GM23338 (cell line): ENCODE measurements around the gene SIRT4. TPM values are rescaled to one million over a fixed set of nuclear protein-coding genes. Genes with fewer than 3 reads are reported as not detected.

Experiments used
- ATAC-seq: fragments of 200-7000 bp; cut with Tn5 transposase; 3 replicates; pipeline ENCODE4 v1.9.1; 2020
- DNase-seq: peaks from one replicate; pipeline ENCODE4 v3.0.0-alpha.2; 2015; ENCODE audit warnings: low spot score
- H2AFZ ChIP-seq: fragments of 200-600 bp; sonication (generic); 2 replicates; pipeline ENCODE4 v1.8.0; 2016; ENCODE audit warnings: antibody characterized with exemption, mild to moderate bottlenecking, moderate library complexity
- H3F3A ChIP-seq: fragments of 200-600 bp; sonication (generic); replicated peaks from 2 replicates; pipeline ENCODE4 v1.8.0; 2017; ENCODE audit warnings: antibody characterized with exemption, mixed run types, low read depth
- H3K27ac ChIP-seq: fragments of 200-600 bp; sonication (generic); 2 replicates; pipeline ENCODE4 v1.6.1; 2016; ENCODE audit warnings: low read depth
- H3K27me3 ChIP-seq: fragments of 200-600 bp; sonication (generic); 2 replicates; pipeline ENCODE4 v1.8.0; 2016; ENCODE audit warnings: mild to moderate bottlenecking, mixed run types, moderate library complexity; ENCODE audit not compliant: insufficient read depth
- H3K36me3 ChIP-seq: fragments of 200-600 bp; sonication (generic); 2 replicates; pipeline ENCODE4 v1.8.0; 2016; ENCODE audit warnings: mild to moderate bottlenecking; ENCODE audit not compliant: insufficient read depth
- H3K4me1 ChIP-seq: fragments of 200-600 bp; sonication (generic); 2 replicates; pipeline ENCODE4 v1.8.0; 2016; ENCODE audit warnings: mild to moderate bottlenecking, moderate library complexity; ENCODE audit not compliant: insufficient read depth
- H3K4me2 ChIP-seq: fragments of 200-600 bp; sonication (generic); 2 replicates; pipeline ENCODE4 v1.7.1; 2017; ENCODE audit warnings: mixed run types
- H3K4me3 ChIP-seq: fragments of 200-600 bp; sonication (generic); 2 replicates; pipeline ENCODE4 v1.6.1; 2016; ENCODE audit warnings: mixed run types
- H3K79me2 ChIP-seq: fragments of 200-600 bp; sonication (generic); replicated peaks from 2 replicates; pipeline ENCODE4 v1.8.0; 2017; ENCODE audit warnings: mild to moderate bottlenecking; ENCODE audit not compliant: insufficient read depth
- H3K9me2 ChIP-seq: fragments of 200-600 bp; sonication (generic); 2 replicates; pipeline ENCODE4 v1.8.0; 2017; ENCODE audit not compliant: insufficient read depth
- H4K20me1 ChIP-seq: fragments of 200-600 bp; sonication (generic); replicated peaks from 2 replicates; pipeline ENCODE4 v1.8.0; 2017; ENCODE audit warnings: mild to moderate bottlenecking; ENCODE audit not compliant: insufficient read depth
- H3K27ac Mint-ChIP-seq: 2 replicates; pipeline ENCODE4 v1.8.0; 2020; ENCODE audit warnings: inconsistent platforms, mild to moderate bottlenecking, moderate library complexity, mixed read lengths
- H3K27me3 Mint-ChIP-seq: 3 replicates; pipeline ENCODE4 v1.8.0; 2022; ENCODE audit warnings: low read depth, mild to moderate bottlenecking, moderate library complexity, mixed read lengths, inconsistent platforms; ENCODE audit not compliant: insufficient read depth, poor library complexity
- H3K36me3 Mint-ChIP-seq: 3 replicates; pipeline ENCODE4 v1.8.0; 2021; ENCODE audit warnings: low read depth, mild to moderate bottlenecking, inconsistent platforms, moderate library complexity, mixed read lengths
- H3K4me1 Mint-ChIP-seq: 3 replicates; pipeline ENCODE4 v1.8.0; 2020; ENCODE audit warnings: mild to moderate bottlenecking, inconsistent platforms, mixed read lengths
- H3K4me3 Mint-ChIP-seq: 3 replicates; pipeline ENCODE4 v1.8.0; 2021; ENCODE audit warnings: moderate library complexity, mild to moderate bottlenecking, inconsistent platforms, mixed read lengths
- H3K9me3 Mint-ChIP-seq: 3 replicates; pipeline ENCODE4 v1.8.0; 2020; ENCODE audit warnings: moderate library complexity, mild to moderate bottlenecking, inconsistent platforms, mixed read lengths
- CREB1 ChIP-seq: fragments of 250-450 bp; sonication (Bioruptor Pico); IDR thresholded peaks from 2 replicates; pipeline ENCODE4 v1.5.0; 2020; ENCODE audit warnings: low read depth, mild to moderate bottlenecking, moderate library complexity
- EZH2 ChIP-seq: fragments of 200-600 bp; sonication (generic); IDR thresholded peaks from one replicate; pipeline ENCODE4 v1.8.0; 2017; ENCODE audit warnings: antibody characterized with exemption, mild to moderate bottlenecking, low read depth; ENCODE audit not compliant: unreplicated experiment
- EZH2phosphoT487 ChIP-seq: fragments of 200-600 bp; sonication (generic); IDR thresholded peaks from one replicate; pipeline ENCODE4 v1.8.1; 2018; ENCODE audit warnings: antibody characterized with exemption; ENCODE audit not compliant: unreplicated experiment
- JUNB ChIP-seq: IDR thresholded peaks from one replicate; pipeline ENCODE4 v1.6.1; 2016; ENCODE audit warnings: antibody characterized with exemption; ENCODE audit not compliant: unreplicated experiment
- NANOG ChIP-seq: IDR thresholded peaks from 2 replicates; pipeline ENCODE4 v1.6.1; 2016; ENCODE audit warnings: antibody characterized with exemption, borderline replicate concordance
- POLR2AphosphoS5 ChIP-seq: IDR thresholded peaks from 2 replicates; pipeline ENCODE4 v1.6.1; 2016; ENCODE audit warnings: antibody characterized with exemption, low read depth
- STAT1 ChIP-seq: IDR thresholded peaks from one replicate; pipeline ENCODE4 v1.6.1; 2016; ENCODE audit warnings: antibody characterized with exemption; ENCODE audit not compliant: unreplicated experiment
- ZNF114 ChIP-seq: fragments of 250-450 bp; sonication (Bioruptor Pico); IDR thresholded peaks from 2 replicates; pipeline ENCODE4 v1.5.0; 2020; ENCODE audit warnings: mild to moderate bottlenecking, moderate library complexity
- ZNF331 ChIP-seq: fragments of 250-450 bp; sonication (Bioruptor Pico); IDR thresholded peaks from 2 replicates; pipeline ENCODE4 v1.5.0; 2020; ENCODE audit warnings: low read depth, mild to moderate bottlenecking, moderate library complexity
- ZNF462 ChIP-seq: fragments of 250-450 bp; sonication (Bioruptor Pico); IDR thresholded peaks from 2 replicates; pipeline ENCODE4 v1.5.0; 2020; ENCODE audit warnings: mild to moderate bottlenecking, moderate library complexity
- polyA plus RNA-seq: library from polyadenylated mRNA; unstranded; fragments of >200 nt; fragmentation: Nextera tagmentation; extraction: Ambion mirVana; gene quantifications from 2 replicates; pipeline ENCODE4 v1.2.1, GENCODE V29; 2016
- total RNA-seq: library from RNA; depleted of rRNA; stranded (reverse); fragments of >200 nt; shearing (Covaris generic); gene quantifications from 2 replicates; pipeline ENCODE4 v1.2.3, GENCODE V29; 2014
- TF ChIP-seq, protein P1 (sequence below): IDR thresholded peaks from 2 replicates; pipeline ENCODE4 v1.6.1; 2016; ENCODE audit warnings: antibody characterized with exemption
- TF ChIP-seq, protein P2 (sequence below), 2 experiments: fragments of 200-600 bp in 1 of 2; sonication (generic) in 1 of 2; conservative IDR thresholded peaks; 2 replicates each; pipeline versions ENCODE4 v1.5.1 to v1.6.1; 2016 to 2017; ENCODE audit warnings: antibody characterized with exemption in 2 of 2, low read depth in 2 of 2, mild to moderate bottlenecking in 2 of 2, moderate library complexity in 1 of 2
- TF ChIP-seq, protein P3 (sequence below): IDR thresholded peaks from one replicate; pipeline ENCODE4 v1.6.1; 2018; ENCODE audit warnings: antibody characterized with exemption; ENCODE audit not compliant: unreplicated experiment

The SIRT4 gene
- total and polyA plus RNA-seq, 2 experiments from 2014 or later = 2.0 to 3.0 TPM

DNA sequence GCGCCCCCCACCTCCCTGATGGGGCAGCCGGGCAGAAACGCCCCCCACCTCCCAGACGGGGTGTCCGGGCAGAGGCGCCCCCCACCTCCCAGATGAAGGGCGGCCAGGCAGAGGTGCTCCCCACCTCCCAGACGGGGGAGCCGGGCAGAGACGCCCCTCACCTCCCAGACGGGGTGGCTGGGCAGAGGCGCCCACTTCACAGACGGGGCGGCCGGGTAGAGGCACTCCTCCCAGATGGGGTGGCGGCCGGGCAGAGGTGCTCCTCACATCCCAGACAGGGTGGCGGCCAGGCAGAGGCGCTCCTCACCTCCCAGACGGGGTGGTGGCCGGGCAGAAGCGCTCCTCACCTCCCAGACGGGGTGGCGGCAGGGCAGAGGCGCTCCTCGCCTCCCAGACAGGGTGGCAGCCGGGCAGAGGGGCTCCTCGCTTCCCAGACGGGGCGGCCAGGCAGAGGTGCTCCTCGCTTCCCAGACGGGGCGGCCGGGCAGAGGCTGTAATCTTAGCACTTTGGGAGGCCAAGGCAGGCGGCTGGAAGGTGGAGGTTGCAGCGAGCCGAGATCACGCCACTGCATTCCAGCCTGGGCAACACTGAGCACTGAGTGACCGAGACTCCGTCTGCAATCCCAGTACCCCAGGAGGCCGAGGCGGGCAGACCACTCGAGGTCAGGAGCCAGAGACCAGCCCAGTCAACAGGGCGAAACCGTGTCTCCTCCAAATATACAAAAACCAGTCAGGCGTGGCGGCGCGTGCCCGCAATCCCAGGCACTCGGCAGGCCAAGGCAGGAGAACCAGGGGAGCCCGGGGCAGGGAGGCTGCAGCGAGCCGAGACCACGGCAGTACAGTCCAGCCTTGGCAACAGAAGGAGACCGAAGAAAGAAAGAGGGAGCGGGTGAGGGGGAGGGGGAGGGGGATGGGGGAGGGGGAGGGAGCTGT lies 23.7 kb upstream of the SIRT4 start:
- H3K79me2 ChIP-seq = no peaks in the 10 kb centered on the region
- no peak overlapping the region for H3K4me3 Mint-ChIP-seq
- ATAC-seq (no peak), DNase-seq (no peak)
- H3K27me3 ChIP-seq = no peaks in the 10 kb centered on the region
- peaks cover 2% of the 10 kb centered on the region; the same call in 2 of the 3 replicates for H3K4me1 Mint-ChIP-seq
- no peak overlapping the region for H3K4me3 ChIP-seq
- peaks cover 26% of the 10 kb centered on the region for H3K9me3 Mint-ChIP-seq
- no peak overlapping the region for H2AFZ ChIP-seq
- no peaks in the 10 kb centered on the region for H3K4me1 ChIP-seq
- H3F3A ChIP-seq = no peaks in the 10 kb centered on the region
- no peaks in the 10 kb centered on the region for H4K20me1 ChIP-seq
- H3K4me2 ChIP-seq = no peak overlapping the region
- peaks cover 9% of the 10 kb centered on the region for H3K36me3 Mint-ChIP-seq
- H3K27ac ChIP-seq = no peak overlapping the region
- no peaks in the 10 kb centered on the region for H3K36me3 ChIP-seq
- H3K9me2 ChIP-seq = no peaks in the 10 kb centered on the region
- peaks cover 5% of the 10 kb centered on the region for H3K27me3 Mint-ChIP-seq
- H3K27ac Mint-ChIP-seq = no peak overlapping the region
- TF ChIP-seq CREB1 (CRISPR knock-in tag) = no peak
- TF ChIP-seq, protein P1, sequence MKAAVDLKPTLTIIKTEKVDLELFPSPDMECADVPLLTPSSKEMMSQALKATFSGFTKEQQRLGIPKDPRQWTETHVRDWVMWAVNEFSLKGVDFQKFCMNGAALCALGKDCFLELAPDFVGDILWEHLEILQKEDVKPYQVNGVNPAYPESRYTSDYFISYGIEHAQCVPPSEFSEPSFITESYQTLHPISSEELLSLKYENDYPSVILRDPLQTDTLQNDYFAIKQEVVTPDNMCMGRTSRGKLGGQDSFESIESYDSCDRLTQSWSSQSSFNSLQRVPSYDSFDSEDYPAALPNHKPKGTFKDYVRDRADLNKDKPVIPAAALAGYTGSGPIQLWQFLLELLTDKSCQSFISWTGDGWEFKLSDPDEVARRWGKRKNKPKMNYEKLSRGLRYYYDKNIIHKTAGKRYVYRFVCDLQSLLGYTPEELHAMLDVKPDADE = no peak
- no peak for TF ChIP-seq NANOG
- no peak for TF ChIP-seq EZH2phosphoT487
- TF ChIP-seq ZNF114 = no peak
- TF ChIP-seq, protein P2, sequence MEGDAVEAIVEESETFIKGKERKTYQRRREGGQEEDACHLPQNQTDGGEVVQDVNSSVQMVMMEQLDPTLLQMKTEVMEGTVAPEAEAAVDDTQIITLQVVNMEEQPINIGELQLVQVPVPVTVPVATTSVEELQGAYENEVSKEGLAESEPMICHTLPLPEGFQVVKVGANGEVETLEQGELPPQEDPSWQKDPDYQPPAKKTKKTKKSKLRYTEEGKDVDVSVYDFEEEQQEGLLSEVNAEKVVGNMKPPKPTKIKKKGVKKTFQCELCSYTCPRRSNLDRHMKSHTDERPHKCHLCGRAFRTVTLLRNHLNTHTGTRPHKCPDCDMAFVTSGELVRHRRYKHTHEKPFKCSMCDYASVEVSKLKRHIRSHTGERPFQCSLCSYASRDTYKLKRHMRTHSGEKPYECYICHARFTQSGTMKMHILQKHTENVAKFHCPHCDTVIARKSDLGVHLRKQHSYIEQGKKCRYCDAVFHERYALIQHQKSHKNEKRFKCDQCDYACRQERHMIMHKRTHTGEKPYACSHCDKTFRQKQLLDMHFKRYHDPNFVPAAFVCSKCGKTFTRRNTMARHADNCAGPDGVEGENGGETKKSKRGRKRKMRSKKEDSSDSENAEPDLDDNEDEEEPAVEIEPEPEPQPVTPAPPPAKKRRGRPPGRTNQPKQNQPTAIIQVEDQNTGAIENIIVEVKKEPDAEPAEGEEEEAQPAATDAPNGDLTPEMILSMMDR (conservative IDR thresholded peaks at IDR 0.05; ENCODE audit: low read depth in 2 of 2) = no peak
- TF ChIP-seq ZNF462 (CRISPR knock-in tag) = no peak
- TF ChIP-seq EZH2 = no peak
- TF ChIP-seq JUNB = no peak
- no peak for TF ChIP-seq STAT1
- TF ChIP-seq, protein P3, sequence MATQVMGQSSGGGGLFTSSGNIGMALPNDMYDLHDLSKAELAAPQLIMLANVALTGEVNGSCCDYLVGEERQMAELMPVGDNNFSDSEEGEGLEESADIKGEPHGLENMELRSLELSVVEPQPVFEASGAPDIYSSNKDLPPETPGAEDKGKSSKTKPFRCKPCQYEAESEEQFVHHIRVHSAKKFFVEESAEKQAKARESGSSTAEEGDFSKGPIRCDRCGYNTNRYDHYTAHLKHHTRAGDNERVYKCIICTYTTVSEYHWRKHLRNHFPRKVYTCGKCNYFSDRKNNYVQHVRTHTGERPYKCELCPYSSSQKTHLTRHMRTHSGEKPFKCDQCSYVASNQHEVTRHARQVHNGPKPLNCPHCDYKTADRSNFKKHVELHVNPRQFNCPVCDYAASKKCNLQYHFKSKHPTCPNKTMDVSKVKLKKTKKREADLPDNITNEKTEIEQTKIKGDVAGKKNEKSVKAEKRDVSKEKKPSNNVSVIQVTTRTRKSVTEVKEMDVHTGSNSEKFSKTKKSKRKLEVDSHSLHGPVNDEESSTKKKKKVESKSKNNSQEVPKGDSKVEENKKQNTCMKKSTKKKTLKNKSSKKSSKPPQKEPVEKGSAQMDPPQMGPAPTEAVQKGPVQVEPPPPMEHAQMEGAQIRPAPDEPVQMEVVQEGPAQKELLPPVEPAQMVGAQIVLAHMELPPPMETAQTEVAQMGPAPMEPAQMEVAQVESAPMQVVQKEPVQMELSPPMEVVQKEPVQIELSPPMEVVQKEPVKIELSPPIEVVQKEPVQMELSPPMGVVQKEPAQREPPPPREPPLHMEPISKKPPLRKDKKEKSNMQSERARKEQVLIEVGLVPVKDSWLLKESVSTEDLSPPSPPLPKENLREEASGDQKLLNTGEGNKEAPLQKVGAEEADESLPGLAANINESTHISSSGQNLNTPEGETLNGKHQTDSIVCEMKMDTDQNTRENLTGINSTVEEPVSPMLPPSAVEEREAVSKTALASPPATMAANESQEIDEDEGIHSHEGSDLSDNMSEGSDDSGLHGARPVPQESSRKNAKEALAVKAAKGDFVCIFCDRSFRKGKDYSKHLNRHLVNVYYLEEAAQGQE = no peak
- TF ChIP-seq ZNF331 (CRISPR knock-in tag) = no peak
- TF ChIP-seq POLR2AphosphoS5 = no peak
